ENCODE results near the gene SPTBN2.

The SPTBN2 gene

DNA sequence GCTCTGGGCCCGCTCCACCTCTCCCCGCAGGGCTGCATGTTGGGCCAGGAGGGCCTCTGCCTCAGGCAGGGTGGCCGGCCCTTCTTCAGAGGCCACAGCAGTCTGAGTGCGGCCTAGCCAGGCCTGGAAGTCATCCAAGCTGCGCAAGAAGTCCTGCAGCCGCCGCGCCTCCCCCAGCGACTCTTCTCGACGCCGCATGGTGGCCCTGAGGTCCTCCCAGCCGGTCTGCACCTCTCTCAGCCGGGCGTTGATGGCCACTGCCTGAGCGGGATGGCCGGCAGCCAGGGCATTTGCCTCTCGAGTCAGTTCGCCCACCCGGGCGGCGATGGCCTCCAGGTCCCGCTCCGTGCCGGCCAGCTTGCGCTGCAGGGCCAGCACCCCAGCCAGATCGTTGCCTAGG lies 28.3 kb downstream of the SPTBN2 start:
- no peak for DNase-seq

DNA sequence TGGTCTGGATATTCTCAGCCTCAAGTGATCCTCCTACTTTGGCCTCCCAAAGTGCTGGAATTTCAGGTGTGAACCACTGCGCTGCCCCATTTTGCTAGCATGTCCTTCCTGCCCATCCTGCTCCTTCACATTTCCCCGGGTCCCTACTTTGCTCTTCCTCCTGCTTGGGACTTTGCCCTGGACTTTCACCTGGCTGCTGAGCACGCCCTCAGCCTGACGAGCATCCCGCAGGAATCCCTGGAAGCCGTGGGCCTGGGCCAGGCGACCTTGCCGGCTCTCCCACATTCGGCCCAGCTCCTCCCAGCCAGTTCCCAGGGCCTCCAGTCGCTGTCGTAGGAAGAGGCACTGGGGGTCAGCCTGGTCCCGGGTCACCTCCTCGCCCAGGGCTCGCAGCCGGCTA lies 28.7 kb downstream of the SPTBN2 start:
- no peak for DNase-seq

DNA sequence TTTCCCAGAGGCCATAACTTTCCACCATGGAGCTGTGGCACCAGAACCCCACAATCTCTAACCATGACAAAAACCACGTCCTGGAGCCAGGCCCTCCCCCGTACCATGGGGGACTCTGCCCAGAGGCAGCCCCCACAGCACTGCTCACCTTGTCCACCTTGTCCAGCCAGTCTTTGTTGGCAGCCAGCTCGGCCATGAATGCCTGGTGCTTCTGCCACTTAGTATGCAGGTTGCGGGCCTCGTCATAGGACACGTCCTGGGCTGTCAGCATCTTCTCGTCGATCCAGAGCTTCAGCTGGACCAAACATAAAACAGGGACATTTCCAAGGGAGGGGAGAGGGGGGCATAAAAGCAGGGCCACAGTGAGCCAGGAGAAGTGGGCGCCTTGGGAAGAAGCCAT lies 30.5 kb downstream of the SPTBN2 start:
- no peak for DNase-seq

DNA sequence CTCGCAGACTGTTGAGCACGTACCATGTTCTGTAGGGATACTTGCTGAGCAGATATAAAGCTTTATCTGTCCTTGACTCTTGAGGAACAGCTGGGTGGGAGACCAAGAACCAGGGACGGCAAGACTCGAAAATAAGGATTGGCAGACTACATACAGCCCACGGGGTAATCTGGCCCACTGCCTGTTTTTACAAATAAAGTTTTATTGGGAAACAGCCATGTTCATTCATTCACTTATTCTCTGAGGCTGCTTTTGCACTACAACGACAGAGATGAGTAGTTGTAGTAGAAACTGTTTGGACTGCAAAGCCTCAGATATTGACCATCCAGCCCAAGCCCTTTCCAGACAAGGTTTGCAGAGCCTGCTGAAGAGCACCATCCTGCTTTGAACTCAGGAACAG lies 31.0 kb downstream of the SPTBN2 start:
- DNase-seq: no peak

DNA sequence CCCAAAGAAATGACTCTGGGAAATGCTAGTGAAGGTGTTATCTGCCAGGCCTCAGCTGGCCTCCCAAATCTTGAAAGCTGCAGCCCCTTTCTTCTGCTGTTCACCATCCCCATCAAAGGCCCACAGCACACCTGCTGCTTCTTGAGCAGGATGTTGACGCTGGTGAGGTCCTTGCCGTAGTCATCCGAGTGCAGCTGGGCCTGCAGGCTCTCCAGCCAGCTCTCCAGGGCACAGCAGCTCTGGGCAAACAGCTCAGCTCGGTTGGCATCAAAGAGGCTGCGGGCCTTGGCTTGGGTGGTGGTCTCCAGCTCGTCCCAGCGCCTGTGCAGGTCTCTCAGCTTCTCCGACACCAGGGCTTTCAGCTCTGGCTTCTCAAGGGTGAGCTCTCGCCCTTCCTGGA lies 32.9 kb downstream of the SPTBN2 start:
- DNase-seq: no peak

GRCh38 chr11:66694732-66695207 lies 34.2 kb downstream of the SPTBN2 start:
- peak; percentile 96 for DNase-seq

GRCh38 chr11:66694056-66694410 lies 35.0 kb downstream of the SPTBN2 start:
- no peak for DNase-seq

DNA sequence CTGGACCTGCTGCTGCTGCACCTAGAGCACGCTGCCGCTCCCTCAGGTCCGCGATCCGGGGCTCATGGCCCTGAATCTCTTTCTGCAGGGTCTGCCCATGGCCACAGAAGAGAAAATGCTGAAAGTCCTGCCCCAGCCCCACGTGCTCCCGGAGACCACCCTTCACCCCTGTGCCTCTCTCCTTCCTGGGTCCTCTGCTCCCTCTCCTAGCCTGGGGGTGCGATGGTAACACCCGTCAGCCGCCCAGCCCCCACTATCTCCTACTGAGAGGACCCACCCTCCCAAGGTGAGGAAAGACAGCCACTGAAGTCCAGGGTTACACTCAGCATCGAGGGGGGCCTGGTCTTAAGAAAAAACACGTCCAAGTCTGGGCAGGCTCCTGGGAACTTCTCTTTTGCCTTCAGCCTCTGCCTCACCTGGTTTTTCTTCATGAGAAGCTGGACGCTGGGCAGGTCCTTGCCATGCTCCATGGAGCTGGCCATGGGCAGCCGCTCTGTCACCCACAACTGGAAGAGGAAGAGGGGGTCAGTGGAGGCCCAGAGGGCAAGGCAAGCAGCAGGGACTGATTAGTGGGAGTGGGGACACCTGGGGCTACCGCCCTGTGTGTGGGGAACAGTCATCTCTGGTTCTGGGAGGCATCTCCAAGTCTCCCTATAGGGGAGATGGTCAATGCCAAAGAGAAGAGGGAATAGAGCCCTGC lies 35.5 kb downstream of the SPTBN2 start:
- DNase-seq: no peak

GRCh38 chr11:66692871-66693331 lies 36.1 kb downstream of the SPTBN2 start:
- no peak for DNase-seq

DNA sequence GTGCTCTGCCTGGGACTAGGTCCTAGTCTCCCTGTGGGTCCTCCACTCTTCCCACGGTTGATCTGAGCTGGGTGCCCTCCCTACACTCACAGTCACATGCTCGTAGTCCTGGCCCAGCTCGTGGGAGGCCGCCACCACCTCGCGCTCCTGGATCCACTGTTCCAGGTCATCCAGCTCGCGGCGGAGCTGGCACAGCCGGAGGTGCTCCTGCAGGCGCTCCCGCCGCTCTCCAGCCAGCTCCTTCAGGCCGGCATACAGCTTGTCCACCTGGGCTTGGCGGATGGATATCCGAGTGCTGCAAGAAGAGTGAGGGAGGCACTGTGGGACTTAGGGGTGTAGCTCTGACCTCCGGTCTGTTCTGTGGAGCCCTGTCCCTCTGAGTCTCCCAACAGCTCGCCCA lies 36.6 kb downstream of the SPTBN2 start:
- DNase-seq: no peak

DNA sequence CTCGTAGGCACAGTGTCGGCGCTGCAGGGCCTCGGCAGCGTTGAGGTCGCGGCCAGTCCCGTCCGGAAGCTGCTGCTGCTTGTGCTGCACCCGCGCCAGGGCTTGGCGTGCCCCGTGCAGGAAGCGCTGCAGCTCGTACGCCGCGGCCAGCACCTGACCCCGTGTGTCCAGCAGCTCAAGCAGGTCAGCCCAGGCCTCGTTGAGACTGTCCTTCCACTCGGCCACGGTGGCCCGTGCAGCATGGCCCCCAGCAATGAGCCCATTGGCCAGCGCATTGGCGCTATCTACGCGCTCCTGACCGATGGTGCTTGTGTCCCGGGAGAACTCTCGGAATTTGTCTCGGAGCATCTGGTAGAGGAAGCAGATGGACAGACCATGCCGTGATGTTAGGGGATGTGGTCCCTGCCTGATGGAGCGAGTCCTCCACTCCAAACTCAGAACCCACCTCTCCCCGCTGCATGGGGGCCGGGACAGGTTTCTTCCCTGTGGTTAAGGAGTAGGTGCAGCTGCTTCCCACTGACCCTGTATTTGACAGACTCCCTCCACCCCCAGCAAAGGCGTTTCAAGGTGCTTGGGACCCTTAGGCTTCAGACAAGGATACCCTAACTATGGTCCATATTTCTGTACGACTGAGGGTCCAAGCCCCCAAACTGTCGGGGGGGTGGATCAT lies 37.6 kb downstream of the SPTBN2 start:
- no peak for DNase-seq

GRCh38 chr11:66689661-66690590 lies 39.1 kb downstream of the SPTBN2 start:
- DNase-seq: no peak

- no peak for DNase-seq
Measured at GRCh38 chr11:66688561-66689534, 40.2 kb downstream of the SPTBN2 start.

GRCh38 chr11:66687831-66688281 lies 41.2 kb downstream of the SPTBN2 start:
- no peak for DNase-seq

- no peak for DNase-seq
Measured at GRCh38 chr11:66686801-66687750, 41.9 kb downstream of the SPTBN2 start.

GRCh38 chr11:66686100-66686785 lies 42.8 kb downstream of the SPTBN2 start:
- no peak for DNase-seq

- no peak for DNase-seq
Measured at GRCh38 chr11:66685276-66686099, 43.5 kb downstream of the SPTBN2 start.

GRCh38 chr11:66684635-66685034 lies 44.4 kb downstream of the SPTBN2 start:
- no peak for DNase-seq

DNA sequence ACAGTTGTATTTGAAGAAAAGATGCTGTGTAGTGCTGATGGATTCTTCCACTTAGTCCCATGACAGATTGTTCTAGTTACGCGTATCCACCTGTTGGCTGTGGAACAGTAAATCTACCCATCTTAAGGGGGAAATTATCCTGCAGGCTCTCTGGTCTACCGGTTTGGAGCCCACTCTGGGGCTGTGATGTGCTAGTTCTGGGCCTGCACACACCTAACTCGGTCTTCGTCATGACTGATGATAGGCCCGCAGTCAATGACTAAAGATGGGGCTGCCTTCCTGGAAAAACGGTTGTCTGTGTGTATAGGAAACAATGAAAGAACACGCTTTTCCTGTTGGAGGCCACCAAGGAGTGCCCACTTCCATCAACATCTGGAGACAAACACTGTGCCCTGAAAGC lies 45.1 kb downstream of the SPTBN2 start:
- DNase-seq: no peak

Measured in 8988T (cell line).